NOMO-1 treated with dmso at 0.1 percent for 144 hours (cell line): ENCODE results near the gene ADPRHL1.

Source experiments
- DNase-seq: peaks from one replicate; lab custom pipeline; 2025; ENCODE audit not compliant: unreplicated experiment; lab: John Stamatoyannopoulos, UW

ADPRHL1 gene

GRCh38 chr13:113351514-113352026 is 101.7 kb downstream of the ADPRHL1 start:
- no peak for DNase-seq

- DNase-seq = no peak
Measured at GRCh38 chr13:113350938-113351335, 102.4 kb downstream of the ADPRHL1 start.

- no peak for DNase-seq
Measured at GRCh38 chr13:113350065-113350937, 103.0 kb downstream of the ADPRHL1 start.
